ENCODE data around the gene MOSMO.
A peak's percentile ranks its signal among the peaks of the same experiment; 100 is the strongest.
"Not testable (repeated sequence)": the region's sequence is repeated elsewhere in the genome, so short reads cannot be mapped to it uniquely, and the experiment has no call there.

The MOSMO gene

DNA sequence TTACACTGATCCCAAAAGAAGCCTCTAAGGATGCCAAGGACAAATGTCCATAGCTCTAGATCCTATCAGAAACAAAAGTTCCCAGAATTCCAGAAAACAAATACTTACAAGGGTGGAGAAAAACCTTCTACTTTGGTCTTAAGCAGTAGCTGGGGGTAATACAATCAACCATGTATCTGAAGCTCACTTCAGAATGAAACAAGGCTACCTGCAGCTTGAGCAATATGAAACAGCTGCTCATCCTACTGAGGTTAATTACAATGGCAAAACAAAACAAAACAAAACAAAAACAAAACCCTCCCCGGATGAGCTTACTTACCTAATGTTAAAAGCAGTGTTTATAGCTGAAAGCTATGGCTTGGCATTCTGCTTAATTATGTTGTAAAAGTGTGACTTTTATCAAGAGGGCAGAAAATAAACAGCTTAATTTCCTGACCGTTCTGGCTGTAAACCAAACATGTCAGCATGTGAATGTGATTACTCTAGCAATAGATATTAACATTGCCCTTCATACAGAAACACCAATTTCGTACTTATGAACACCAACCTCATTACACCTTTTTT is 17.4 kb upstream of the MOSMO start:
- DNase-seq: no peak
- TF ChIP-seq GATA1 (IDR thresholded peaks at IDR 0.05; ENCODE audit: low read depth, low read length): no peak
- TF ChIP-seq POLR2A (IDR thresholded peaks at IDR 0.05; ENCODE audit: low read length): no peak

GRCh38 chr16:21991621-21992020 is 16.3 kb upstream of the MOSMO start:
- no peak for TF ChIP-seq GATA1 (IDR thresholded peaks at IDR 0.05; ENCODE audit: low read depth, low read length)
- DNase-seq: no peak

DNA sequence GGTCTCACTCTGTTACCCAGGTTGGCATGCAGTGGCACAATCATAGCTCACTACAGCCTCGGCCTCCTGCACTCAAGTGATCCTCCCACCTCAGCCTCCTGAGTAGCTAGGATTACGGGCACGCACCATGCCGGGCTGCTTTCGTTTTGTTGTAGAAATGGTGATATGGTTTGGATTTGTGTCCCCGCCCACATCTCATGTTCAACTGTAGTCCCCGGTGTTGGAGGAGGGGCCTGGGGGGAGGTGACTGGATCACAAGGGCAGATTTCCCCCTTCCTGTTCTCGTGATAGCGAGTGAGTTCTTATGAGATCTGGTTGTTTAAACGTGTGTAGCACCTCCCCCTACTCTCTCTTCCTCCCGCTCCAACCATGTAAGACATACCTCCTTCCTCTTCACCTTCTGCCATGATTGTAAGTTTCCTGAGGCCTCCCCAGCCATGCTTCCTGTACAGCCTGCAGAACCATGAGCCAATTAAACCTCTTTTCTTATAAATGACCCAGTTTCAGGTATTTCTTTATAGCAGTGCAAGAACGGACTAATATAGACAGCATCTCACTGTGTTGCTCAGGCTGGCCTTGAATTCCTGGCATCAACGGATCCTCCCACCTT is 12.9 kb upstream of the MOSMO start:
- no peak for TF ChIP-seq POLR2A (IDR thresholded peaks at IDR 0.05; ENCODE audit: low read length)
- no peak for TF ChIP-seq GATA1 (IDR thresholded peaks at IDR 0.05; ENCODE audit: low read depth, low read length)
- DNase-seq: no peak

- DNase-seq: no peak
- TF ChIP-seq GATA1 (IDR thresholded peaks at IDR 0.05; ENCODE audit: low read depth, low read length) (no peak), POLR2A (IDR thresholded peaks at IDR 0.05; ENCODE audit: low read length) (no peak)
These were observed 10.8 kb upstream of the MOSMO start for GRCh38 chr16:21996923-21997696.

- TF ChIP-seq GATA1 (IDR thresholded peaks at IDR 0.05; ENCODE audit: low read depth, low read length) (no peak), POLR2A (IDR thresholded peaks at IDR 0.05; ENCODE audit: low read length) (no peak)
- no peak for DNase-seq
These were observed 10.0 kb upstream of the MOSMO start for GRCh38 chr16:21997697-21998480.

GRCh38 chr16:22001591-22001990 is 6.3 kb upstream of the MOSMO start:
- DNase-seq: no peak
- TF ChIP-seq POLR2A (IDR thresholded peaks at IDR 0.05; ENCODE audit: low read length) (no peak), GATA1 (IDR thresholded peaks at IDR 0.05; ENCODE audit: low read depth, low read length) (no peak)

GRCh38 chr16:22002047-22002446 is 5.9 kb upstream of the MOSMO start:
- DNase-seq: not testable (repeated sequence)

- no peak for DNase-seq
- TF ChIP-seq GATA1 (IDR thresholded peaks at IDR 0.05; ENCODE audit: low read depth, low read length) (no peak), POLR2A (IDR thresholded peaks at IDR 0.05; ENCODE audit: low read length) (no peak)
These were observed 4.7 kb upstream of the MOSMO start for GRCh38 chr16:22003195-22003594.

GRCh38 chr16:22004341-22004740 is 3.6 kb upstream of the MOSMO start:
- TF ChIP-seq POLR2A (IDR thresholded peaks at IDR 0.05; ENCODE audit: low read length) (no peak), GATA1 (IDR thresholded peaks at IDR 0.05; ENCODE audit: low read depth, low read length) (no peak)
- DNase-seq: no peak

DNA sequence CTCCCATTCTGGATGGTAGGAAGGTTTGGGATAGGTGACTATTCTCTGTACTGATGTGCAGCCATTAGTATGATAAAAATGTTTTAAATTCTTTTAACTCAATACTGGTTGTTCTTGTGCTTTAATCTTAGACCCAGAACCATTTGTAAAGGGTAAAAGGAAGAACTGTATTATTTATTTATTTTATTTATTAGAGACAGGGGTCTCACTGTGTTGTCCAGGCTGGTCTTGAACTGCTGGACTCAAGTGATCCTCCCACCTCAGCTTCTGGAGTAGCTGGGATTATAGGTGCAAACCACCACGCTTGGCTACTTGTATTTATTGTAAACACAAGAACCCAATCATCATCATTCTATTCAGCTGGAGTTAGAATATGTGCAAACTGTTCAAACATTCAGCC is 2.2 kb upstream of the MOSMO start:
- no peak for TF ChIP-seq GATA1 (IDR thresholded peaks at IDR 0.05; ENCODE audit: low read depth, low read length)
- no peak for TF ChIP-seq POLR2A (IDR thresholded peaks at IDR 0.05; ENCODE audit: low read length)
- DNase-seq: no peak

- no peak for TF ChIP-seq POLR2A (IDR thresholded peaks at IDR 0.05; ENCODE audit: low read length)
- no peak for TF ChIP-seq GATA1 (IDR thresholded peaks at IDR 0.05; ENCODE audit: low read depth, low read length)
- DNase-seq: no peak
These were observed 1.3 kb upstream of the MOSMO start for GRCh38 chr16:22006636-22007035.

GRCh38 chr16:22007159-22007508 is 777 bp upstream of the MOSMO start:
- no peak for TF ChIP-seq GATA1 (IDR thresholded peaks at IDR 0.05; ENCODE audit: low read depth, low read length)
- no peak for TF ChIP-seq POLR2A (IDR thresholded peaks at IDR 0.05; ENCODE audit: low read length)
- no peak for DNase-seq

GRCh38 chr16:22008215-22009059 is 526 bp downstream of the MOSMO start:
- DNase-seq: peak; percentile 40 to 63
- TF ChIP-seq GATA1 (IDR thresholded peaks at IDR 0.05; ENCODE audit: low read depth, low read length): no peak
- no peak for TF ChIP-seq POLR2A (IDR thresholded peaks at IDR 0.05; ENCODE audit: low read length)

DNA sequence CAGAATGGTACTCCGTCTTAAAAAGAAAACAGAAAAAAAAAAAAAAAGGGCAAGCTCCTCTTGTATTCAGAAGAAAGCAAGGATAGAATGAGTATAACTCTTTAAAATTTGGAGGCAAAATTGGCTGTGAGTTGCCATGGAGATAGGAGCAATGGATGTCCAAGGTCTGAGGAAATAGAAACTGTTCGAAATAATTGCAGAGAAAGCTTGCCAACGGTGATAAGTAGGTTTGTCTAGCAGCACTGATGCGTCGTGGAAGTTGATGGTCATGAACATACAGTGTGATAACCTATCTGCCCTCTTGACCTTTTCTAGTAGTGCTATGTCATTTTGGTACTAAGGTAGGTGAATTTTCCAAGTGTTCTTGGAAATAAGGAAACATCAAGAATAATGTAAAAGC is 3.0 kb downstream of the MOSMO start:
- no peak for DNase-seq
- no peak for TF ChIP-seq POLR2A (IDR thresholded peaks at IDR 0.05; ENCODE audit: low read length)
- TF ChIP-seq GATA1 (IDR thresholded peaks at IDR 0.05; ENCODE audit: low read depth, low read length): no peak
